Measurements from ENCODE around the gene PTPRT. TPM values are rescaled to one million over a fixed set of nuclear protein-coding genes. Genes with fewer than 3 reads are reported as not detected.

Gene PTPRT
- total and polyA plus RNA-seq, 5 donors: 0.06 to 0.40 (median 0.20) TPM

DNA sequence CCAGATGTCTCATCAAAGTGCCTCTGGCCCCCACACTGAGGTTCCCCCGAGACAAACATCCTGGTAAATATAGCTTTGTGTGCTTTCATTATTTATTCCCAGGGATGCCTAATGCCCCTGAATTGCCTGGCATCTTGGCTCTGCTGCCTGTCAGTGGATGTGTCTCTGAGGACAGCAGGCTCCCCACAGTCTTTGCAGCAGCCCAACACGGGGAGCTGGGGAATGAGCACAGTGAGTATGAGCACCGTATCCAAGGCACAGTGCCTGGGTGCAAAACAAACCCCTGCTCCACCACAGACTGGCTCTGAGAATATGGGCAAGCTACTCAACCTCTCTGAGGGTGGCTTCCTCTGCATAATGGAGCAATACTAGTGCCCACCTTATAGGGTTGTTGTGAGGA is 165.9 kb downstream of the PTPRT start:
- 18% methylated on average over 3 of the region's 3 CpGs for WGBS
- intact Hi-C loops (cut with DNase I): no loop called here

GRCh38 chr20:43022568-43022967 is 167.1 kb downstream of the PTPRT start:
- Histone ChIP-seq H3K4me1 (ENCODE audit: control insufficient read depth, insufficient read depth, low read length) (no peaks in the 10 kb centered on the region), H3K27me3 (ENCODE audit: control insufficient read depth, insufficient read depth) (no peaks in the 10 kb centered on the region), H3K9me3 (ENCODE audit: control insufficient read depth, low read length) (no peaks in the 10 kb centered on the region), H3K27ac (ENCODE audit: low read length) (no peak overlapping the region), H3K4me3 (ENCODE audit: low read length) (no peak overlapping the region)
- 79% methylated on average over 1 of the region's 1 CpG for WGBS
- DNase-seq (no peak), ATAC-seq (no peak)
- intact Hi-C loops (cut with DNase I): no loop called here

More for the DNA sequence above, 165.9 kb downstream of the PTPRT start:
- H3K27me3 ChIP-seq (ENCODE audit: control insufficient read depth, insufficient read depth): no peaks in the 10 kb centered on the region
- no peak overlapping the region for H3K4me3 ChIP-seq (ENCODE audit: low read length)
- no peaks in the 10 kb centered on the region for H3K9me3 ChIP-seq (ENCODE audit: control insufficient read depth, low read length)
- H3K4me1 ChIP-seq (ENCODE audit: control insufficient read depth, insufficient read depth, low read length): no peaks in the 10 kb centered on the region
- DNase-seq: no peak
- no peak for ATAC-seq
- no peak overlapping the region for H3K27ac ChIP-seq (ENCODE audit: low read length)

DNA sequence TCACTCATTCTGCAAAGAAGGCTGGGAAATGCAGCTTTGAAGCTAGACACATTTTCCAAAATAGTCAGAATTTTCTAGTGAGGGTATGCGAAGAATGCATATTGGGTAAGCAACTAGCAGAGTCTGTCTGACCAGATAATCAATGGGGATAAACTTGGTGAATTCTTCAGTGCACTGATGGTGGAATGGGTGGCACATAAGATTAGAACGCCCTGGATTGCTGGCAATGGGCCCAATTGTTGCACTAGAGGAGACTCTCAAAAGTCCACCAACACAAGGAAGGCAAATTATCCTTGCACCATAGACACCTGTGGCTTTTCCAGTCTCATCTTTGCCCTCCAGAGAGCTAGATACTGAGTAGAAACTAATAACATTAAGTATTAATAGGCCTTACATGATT is 167.6 kb downstream of the PTPRT start:
- Histone ChIP-seq H3K9me3 (ENCODE audit: control insufficient read depth, low read length) (no peaks in the 10 kb centered on the region), H3K27ac (ENCODE audit: low read length) (no peak overlapping the region), H3K4me3 (ENCODE audit: low read length) (no peak overlapping the region), H3K27me3 (ENCODE audit: control insufficient read depth, insufficient read depth) (no peaks in the 10 kb centered on the region), H3K4me1 (ENCODE audit: control insufficient read depth, insufficient read depth, low read length) (no peaks in the 10 kb centered on the region)
- WGBS: 76% methylated on average over 2 of the region's 2 CpGs
- intact Hi-C loops (cut with DNase I): no loop called here
- ATAC-seq: no peak
- no peak for DNase-seq

DNA sequence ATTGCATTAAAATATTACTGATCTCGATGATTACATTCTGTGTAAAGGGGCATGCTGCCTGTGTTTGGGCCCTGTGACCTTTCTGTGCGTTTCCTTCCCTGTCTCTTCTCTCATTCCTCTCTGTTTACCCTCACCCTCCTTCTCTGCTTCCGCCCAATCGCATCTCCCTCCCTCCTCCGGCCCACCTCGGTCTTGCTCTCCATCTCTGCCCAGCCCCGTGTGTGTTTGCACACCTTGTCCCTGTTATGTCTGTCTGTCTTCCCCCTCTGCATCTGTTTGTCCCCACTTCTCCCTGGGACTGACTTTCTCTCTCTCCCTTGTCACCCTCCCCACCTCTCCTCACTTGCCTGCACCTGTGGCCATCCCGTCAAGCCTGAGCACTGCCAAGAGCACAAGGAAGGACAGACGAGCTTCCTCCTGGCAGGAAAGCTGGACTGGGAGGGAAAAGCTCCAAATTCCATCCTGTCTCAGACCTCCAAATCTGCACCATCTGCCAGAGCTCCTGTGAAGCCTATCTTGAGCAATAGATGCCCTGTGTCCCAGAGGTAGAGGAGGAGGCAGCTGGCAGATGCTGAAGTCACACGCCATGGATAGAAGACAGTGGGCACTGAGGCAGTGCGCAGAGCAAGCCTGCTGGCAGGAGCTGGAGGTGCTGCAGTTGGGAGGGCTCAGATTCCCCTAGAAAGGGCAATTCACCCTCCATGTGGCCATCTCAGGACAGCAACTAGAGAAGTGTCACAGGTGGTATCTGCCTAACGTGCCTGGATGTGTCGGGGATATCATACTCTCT is 172.3 kb downstream of the PTPRT start:
- no peaks in the 10 kb centered on the region for H3K27me3 ChIP-seq (ENCODE audit: control insufficient read depth, insufficient read depth)
- no peak overlapping the region for H3K27ac ChIP-seq (ENCODE audit: low read length)
- WGBS: 51% methylated on average over 13 of the region's 13 CpGs
- ATAC-seq (no peak), DNase-seq (no peak)
- intact Hi-C loops (cut with DNase I): no loop called here
- no peaks in the 10 kb centered on the region for H3K4me1 ChIP-seq (ENCODE audit: control insufficient read depth, insufficient read depth, low read length)
- H3K4me3 ChIP-seq (ENCODE audit: low read length): no peak overlapping the region
- no peaks in the 10 kb centered on the region for H3K9me3 ChIP-seq (ENCODE audit: control insufficient read depth, low read length)

GRCh38 chr20:43016257-43016656 is 173.4 kb downstream of the PTPRT start:
- no peak for DNase-seq
- intact Hi-C loops (cut with DNase I): no loop called here
- no peak overlapping the region for H3K27ac ChIP-seq (ENCODE audit: low read length)
- no peaks in the 10 kb centered on the region for H3K9me3 ChIP-seq (ENCODE audit: control insufficient read depth, low read length)
- WGBS: 57% methylated on average over 4 of the region's 4 CpGs
- H3K4me1 ChIP-seq (ENCODE audit: control insufficient read depth, insufficient read depth, low read length): no peaks in the 10 kb centered on the region
- no peak for ATAC-seq
- no peak overlapping the region for H3K4me3 ChIP-seq (ENCODE audit: low read length)
- H3K27me3 ChIP-seq (ENCODE audit: control insufficient read depth, insufficient read depth): no peaks in the 10 kb centered on the region

DNA sequence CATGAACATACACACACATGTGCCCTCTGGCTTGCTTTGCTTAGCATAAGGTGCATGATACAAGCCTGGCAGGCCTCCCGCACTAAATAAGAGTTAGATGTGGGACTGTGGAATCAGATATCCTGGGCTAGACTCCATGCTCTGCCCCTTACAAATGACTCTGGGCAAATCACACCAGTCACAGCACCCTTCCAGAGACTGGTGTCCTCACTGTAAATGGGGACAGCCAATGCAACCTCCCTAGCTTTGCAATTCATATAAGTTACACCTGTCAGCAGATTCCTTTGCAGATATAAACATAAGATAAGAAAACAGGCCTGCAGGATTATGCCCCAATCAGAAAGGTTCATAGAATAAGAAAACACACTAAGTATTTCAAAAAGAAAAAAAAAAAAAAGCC is 174.1 kb downstream of the PTPRT start:
- ATAC-seq (no peak), DNase-seq (no peak)
- Histone ChIP-seq H3K27me3 (ENCODE audit: control insufficient read depth, insufficient read depth) (no peaks in the 10 kb centered on the region), H3K4me1 (ENCODE audit: control insufficient read depth, insufficient read depth, low read length) (no peaks in the 10 kb centered on the region), H3K9me3 (ENCODE audit: control insufficient read depth, low read length) (no peaks in the 10 kb centered on the region), H3K4me3 (ENCODE audit: low read length) (no peak overlapping the region), H3K27ac (ENCODE audit: low read length) (no peak overlapping the region)
- WGBS: 96% methylated on average over 1 of the region's 1 CpG
- intact Hi-C loops (cut with DNase I): no loop called here

DNA sequence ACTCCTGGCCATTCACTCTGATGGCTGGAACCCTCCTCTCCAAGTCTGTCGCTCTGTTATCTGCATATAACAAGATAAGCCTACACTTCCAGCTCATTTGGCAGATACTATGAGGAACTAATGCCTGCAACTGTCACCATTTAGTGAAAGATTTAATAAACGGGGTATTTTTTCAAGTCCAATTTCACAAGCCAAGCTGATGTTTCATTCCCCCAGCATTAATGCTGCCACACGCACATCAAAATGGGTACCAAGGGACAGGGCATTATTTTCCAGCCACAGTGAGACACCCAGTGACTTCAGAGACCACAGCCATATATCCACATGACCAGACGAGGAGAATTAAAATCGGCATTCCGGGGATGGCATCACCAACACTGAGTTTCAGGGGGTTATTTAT is 175.5 kb downstream of the PTPRT start:
- Histone ChIP-seq H3K27ac (ENCODE audit: low read length) (no peak overlapping the region), H3K9me3 (ENCODE audit: control insufficient read depth, low read length) (no peaks in the 10 kb centered on the region), H3K27me3 (ENCODE audit: control insufficient read depth, insufficient read depth) (no peaks in the 10 kb centered on the region), H3K4me3 (ENCODE audit: low read length) (no peak overlapping the region), H3K4me1 (ENCODE audit: control insufficient read depth, insufficient read depth, low read length) (no peaks in the 10 kb centered on the region)
- WGBS: 60% methylated on average over 6 of the region's 6 CpGs
- no peak for DNase-seq
- no peak for ATAC-seq
- intact Hi-C loops (cut with DNase I): no loop called here

GRCh38 chr20:43011491-43011890 is 178.2 kb downstream of the PTPRT start:
- Histone ChIP-seq H3K4me3 (ENCODE audit: low read length) (no peak overlapping the region), H3K4me1 (ENCODE audit: control insufficient read depth, insufficient read depth, low read length) (no peaks in the 10 kb centered on the region), H3K9me3 (ENCODE audit: control insufficient read depth, low read length) (no peaks in the 10 kb centered on the region), H3K27ac (ENCODE audit: low read length) (no peak overlapping the region), H3K27me3 (ENCODE audit: control insufficient read depth, insufficient read depth) (no peaks in the 10 kb centered on the region)
- ATAC-seq (no peak), DNase-seq (no peak)
- intact Hi-C loops (cut with DNase I): no loop called here
- WGBS: 78% methylated on average over 3 of the region's 3 CpGs

- WGBS: 94% methylated on average over 8 of the region's 8 CpGs
- no peaks in the 10 kb centered on the region for H3K27me3 ChIP-seq (ENCODE audit: control insufficient read depth, insufficient read depth)
- DNase-seq (no peak), ATAC-seq (no peak)
- intact Hi-C loops (cut with DNase I): no loop called here
- H3K4me3 ChIP-seq (ENCODE audit: low read length): no peak overlapping the region
- H3K27ac ChIP-seq (ENCODE audit: low read length): no peak overlapping the region
- no peaks in the 10 kb centered on the region for H3K9me3 ChIP-seq (ENCODE audit: control insufficient read depth, low read length)
- H3K4me1 ChIP-seq (ENCODE audit: control insufficient read depth, insufficient read depth, low read length): no peaks in the 10 kb centered on the region
Observed at GRCh38 chr20:43009532-43009931, 180.2 kb downstream of the PTPRT start.

DNA sequence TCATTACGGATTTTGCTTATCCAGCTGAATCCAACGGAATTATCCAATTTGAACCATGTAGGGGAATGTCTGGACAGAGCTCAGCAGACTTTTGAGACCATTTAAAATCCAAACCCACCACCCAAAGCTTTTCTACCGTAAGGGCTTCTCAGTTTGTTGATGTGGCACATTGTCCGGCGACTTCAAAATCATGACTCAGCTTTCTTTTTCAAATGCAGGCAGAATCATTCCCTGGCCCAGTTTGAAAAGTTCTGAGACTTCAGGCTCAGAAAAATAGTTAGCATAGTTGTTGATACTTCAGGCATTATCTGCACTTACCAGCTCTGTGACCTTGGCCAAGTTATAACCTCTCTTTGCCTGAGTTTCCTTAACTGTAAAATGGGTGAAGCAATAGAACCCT is 182.2 kb downstream of the PTPRT start:
- DNase-seq: no peak
- intact Hi-C loops (cut with DNase I): no loop called here
- Histone ChIP-seq H3K27me3 (ENCODE audit: control insufficient read depth, insufficient read depth) (no peaks in the 10 kb centered on the region), H3K4me3 (ENCODE audit: low read length) (no peak overlapping the region), H3K4me1 (ENCODE audit: control insufficient read depth, insufficient read depth, low read length) (no peaks in the 10 kb centered on the region), H3K27ac (ENCODE audit: low read length) (no peak overlapping the region), H3K9me3 (ENCODE audit: control insufficient read depth, low read length) (no peaks in the 10 kb centered on the region)
- WGBS: 60% methylated on average over 5 of the region's 5 CpGs
- ATAC-seq: no peak

- no peaks in the 10 kb centered on the region for H3K27me3 ChIP-seq (ENCODE audit: control insufficient read depth, insufficient read depth)
- intact Hi-C loops (cut with DNase I): no loop called here
- no peaks in the 10 kb centered on the region for H3K4me1 ChIP-seq (ENCODE audit: control insufficient read depth, insufficient read depth, low read length)
- DNase-seq (no peak), ATAC-seq (no peak)
- 53% methylated on average over 5 of the region's 5 CpGs for WGBS
- H3K27ac ChIP-seq (ENCODE audit: low read length): no peak overlapping the region
- H3K4me3 ChIP-seq (ENCODE audit: low read length): no peak overlapping the region
- no peaks in the 10 kb centered on the region for H3K9me3 ChIP-seq (ENCODE audit: control insufficient read depth, low read length)
Observed at GRCh38 chr20:43006651-43007375, 182.9 kb downstream of the PTPRT start.
